ENCODE measurements around the gene B3GAT2. TPM values are rescaled to one million over a fixed set of nuclear protein-coding genes. Genes with fewer than 3 reads are reported as not detected.
A peak's percentile ranks its signal among the peaks of the same experiment; 100 is the strongest.
"Not testable (repeated sequence)": the region's sequence is repeated elsewhere in the genome, so short reads cannot be mapped to it uniquely, and the experiment has no call there.

Gene B3GAT2
- total RNA-seq, 1 donor, result under 0.01 TPM

DNA sequence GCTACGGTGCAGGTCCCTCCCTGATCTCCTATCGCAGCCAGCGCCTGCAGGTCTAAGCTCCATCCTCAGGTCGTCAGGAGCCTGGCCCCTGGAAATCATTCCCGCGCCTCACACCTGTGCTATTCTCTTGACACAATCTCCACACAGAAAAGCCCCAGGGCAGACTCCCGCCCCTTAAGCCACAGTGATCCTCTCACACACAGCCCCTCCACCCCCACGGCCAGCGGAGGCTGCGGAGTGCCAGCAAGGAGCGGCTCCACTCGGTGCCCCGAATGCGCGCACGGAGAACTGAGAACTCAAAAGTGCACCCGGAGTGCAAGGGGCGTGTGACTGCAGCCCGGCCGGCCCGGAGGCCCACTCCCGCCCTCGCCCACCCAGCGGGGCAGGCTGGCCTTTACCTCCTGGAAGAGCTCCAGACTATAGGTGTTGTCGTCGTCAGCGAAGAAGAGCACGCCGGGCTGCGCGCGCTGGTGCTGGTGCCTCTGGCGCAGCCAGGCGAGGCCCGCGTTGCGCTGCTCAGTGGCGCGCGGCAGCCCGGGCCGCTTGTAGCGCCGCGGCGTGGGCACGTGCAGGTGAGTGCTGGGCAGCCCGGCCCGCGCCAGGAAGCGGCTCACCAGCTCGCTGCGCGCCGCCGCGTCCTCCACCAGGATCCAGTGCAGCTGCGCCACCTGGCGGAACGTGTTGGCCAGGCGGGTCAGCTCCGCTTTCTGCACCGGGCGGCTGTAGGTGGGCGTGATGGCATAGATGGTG is 1.2 kb downstream of the B3GAT2 start:
- peak; percentile 65 for DNase-seq (ENCODE audit: low read depth)
- peak; percentile 72 for TF ChIP-seq CTCF (IDR thresholded peaks at IDR 0.05; ENCODE audit: insufficient read depth, low read depth, low read length)
- peak overlapping the region; percentile 40 for H3K4me3 ChIP-seq (ENCODE audit: low read depth, low read length)

DNA sequence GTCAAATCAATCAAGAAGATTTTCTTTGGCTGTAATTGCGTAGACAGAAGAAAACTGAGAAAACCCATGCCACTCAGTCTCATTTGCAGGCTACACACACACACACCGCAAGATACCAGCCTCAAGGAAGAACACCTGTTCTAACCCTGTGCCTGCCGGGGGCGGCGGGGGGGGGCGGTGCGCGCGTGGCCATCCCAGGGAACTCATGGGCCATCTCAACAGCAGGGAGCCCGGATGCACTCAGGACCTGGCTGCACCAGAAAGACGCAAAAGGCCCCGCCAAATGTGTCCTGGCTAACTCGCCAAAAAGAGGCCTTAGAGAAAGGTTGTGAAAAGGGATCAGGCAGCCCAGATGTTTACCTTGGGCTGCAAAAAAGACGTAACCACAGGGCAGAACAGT is 2.1 kb downstream of the B3GAT2 start:
- no peak for TF ChIP-seq CTCF (IDR thresholded peaks at IDR 0.05; ENCODE audit: insufficient read depth, low read depth, low read length)
- H3K4me3 ChIP-seq (ENCODE audit: low read depth, low read length), result no peak overlapping the region
- DNase-seq (ENCODE audit: low read depth), result no peak

DNA sequence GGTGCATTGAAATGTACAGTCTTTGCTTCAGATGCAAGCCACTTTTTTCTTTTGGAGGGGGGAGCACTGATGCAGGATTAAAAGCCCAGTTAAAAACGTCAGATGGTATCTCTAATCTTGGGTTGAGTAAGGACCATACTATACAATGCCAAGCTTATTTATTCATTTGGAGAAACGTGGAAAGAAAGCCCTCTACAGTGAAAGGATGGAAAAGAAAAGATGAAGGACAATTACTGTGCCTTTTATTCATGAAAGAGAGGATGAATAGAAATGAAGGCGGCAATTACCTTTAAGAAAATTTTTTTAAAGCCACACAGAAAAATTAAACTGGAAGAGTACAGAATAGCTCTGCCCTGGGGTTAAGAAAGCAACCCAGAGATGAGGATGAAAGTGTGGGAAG is 2.7 kb downstream of the B3GAT2 start:
- no peak overlapping the region for H3K4me3 ChIP-seq (ENCODE audit: low read depth, low read length)
- TF ChIP-seq CTCF (IDR thresholded peaks at IDR 0.05; ENCODE audit: insufficient read depth, low read depth, low read length), result no peak
- no peak for DNase-seq (ENCODE audit: low read depth)

DNA sequence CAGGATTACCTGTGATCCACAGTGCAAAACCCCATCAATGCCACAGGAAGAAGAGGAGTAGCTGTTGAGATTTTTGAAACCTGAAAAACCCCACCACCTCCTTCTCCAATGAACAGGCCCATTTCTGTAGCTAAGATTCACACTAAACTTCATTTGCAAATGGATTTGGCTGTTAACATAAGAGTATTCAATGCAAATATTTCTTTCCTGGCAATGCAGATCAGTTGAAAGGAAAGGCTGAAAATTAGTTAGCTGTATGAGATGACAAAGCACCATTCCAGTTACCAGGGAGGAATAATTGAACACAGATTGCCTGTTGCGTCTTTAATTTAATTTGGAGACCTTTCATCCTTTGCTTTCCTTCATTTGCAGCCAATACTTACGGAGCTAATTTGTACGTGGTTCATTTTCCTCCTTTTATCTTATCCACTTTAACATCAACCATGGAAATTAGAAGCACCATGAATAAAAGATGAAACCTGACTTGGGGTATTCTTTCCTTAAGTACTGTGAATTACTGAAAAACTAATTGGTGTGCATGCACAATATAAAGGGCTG is 4.2 kb downstream of the B3GAT2 start:
- no peak overlapping the region for H3K4me3 ChIP-seq (ENCODE audit: low read depth, low read length)
- TF ChIP-seq CTCF (IDR thresholded peaks at IDR 0.05; ENCODE audit: insufficient read depth, low read depth, low read length), result no peak
- no peak for DNase-seq (ENCODE audit: low read depth)

DNA sequence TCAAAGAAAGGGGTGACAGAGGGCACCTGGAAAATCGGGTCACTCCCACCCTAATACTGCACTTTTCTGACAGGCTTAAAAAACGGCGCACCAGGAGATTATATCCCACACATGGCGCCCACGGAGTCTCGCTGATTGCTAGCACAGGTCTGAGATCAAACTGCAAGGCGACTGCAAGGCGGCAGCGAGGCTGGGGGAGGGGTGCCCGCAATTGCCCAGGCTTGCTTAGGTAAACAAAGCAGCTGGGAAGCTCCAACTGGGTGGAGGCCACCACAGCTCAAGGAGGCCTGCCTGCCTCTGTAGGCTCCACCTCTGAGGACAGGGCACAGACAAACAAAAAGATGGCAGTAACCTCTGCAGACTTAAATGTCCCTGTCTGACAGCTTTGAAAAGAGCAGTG is 12.5 kb downstream of the B3GAT2 start:
- not testable (repeated sequence) for H3K4me3 ChIP-seq (ENCODE audit: low read depth, low read length); DNase-seq (ENCODE audit: low read depth)

DNA sequence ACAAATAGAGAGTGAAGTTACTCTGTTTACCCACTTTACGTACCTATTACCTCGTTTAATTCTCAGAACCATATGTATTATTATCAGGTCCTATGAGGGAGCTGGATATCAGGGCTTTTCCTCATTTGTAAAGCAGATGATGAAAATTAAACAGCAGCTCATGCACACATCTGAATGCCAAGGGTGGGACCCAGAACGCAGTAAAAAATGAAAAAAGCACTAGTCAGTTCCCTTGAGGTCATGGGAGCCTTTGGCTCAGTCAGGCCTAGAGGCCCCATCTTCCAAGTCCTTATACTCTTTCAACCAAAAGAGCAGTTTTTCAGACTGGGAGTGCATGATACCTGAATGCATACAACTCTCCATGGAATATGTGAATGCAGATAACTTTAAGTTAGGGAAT is 23.0 kb downstream of the B3GAT2 start:
- no peak for TF ChIP-seq CTCF (IDR thresholded peaks at IDR 0.05; ENCODE audit: insufficient read depth, low read depth, low read length)
- no peak for DNase-seq (ENCODE audit: low read depth)
- H3K4me3 ChIP-seq (ENCODE audit: low read depth, low read length), result no peak overlapping the region

- no peak overlapping the region for H3K4me3 ChIP-seq (ENCODE audit: low read depth, low read length)
- no peak for TF ChIP-seq CTCF (IDR thresholded peaks at IDR 0.05; ENCODE audit: insufficient read depth, low read depth, low read length)
These were observed 51.1 kb downstream of the B3GAT2 start for GRCh38 chr6:70905742-70906141.

More at GRCh38 chr6:70905742-70906141, 51.1 kb downstream of the B3GAT2 start:
- no peak for DNase-seq (ENCODE audit: low read depth)
